Stimulated activated CD8-positive, alpha-beta memory T cell treated with anti-CD3 and anti-CD28 coated beads, Interleukin-15, amount 100 ng/mL, for 48 hours (primary cell): ENCODE data around the gene CWC15.
"Not testable (repeated sequence)": the region's sequence is repeated elsewhere in the genome, so short reads cannot be mapped to it uniquely, and the experiment has no call there.

ENCODE experiments used
- DNase-seq, 2 donors: peaks; one replicate each; pipeline ENCODE4 v3.0.0-alpha.2; 2020; ENCODE audit warnings: low read depth in 2 of 2

CWC15 gene

GRCh38 chr11:94913718-94914394, 59.5 kb downstream of the CWC15 start:
- DNase-seq: not testable (repeated sequence)

- no peak for DNase-seq
These were observed 60.5 kb downstream of the CWC15 start for GRCh38 chr11:94912806-94913205.
